ENCODE data around the gene VWA5B2. TPM values are rescaled to one million over a fixed set of nuclear protein-coding genes. Genes with fewer than 3 reads are reported as not detected.

The VWA5B2 gene
- total RNA-seq, 1 experiment from 2014 or later = 2.7 TPM

- no peak overlapping the region for H3K4me3 Mint-ChIP-seq
- no peaks in the 10 kb centered on the region for H4K20me1 ChIP-seq (ENCODE audit: control insufficient read depth, insufficient read depth, insufficient read length)
- no peak overlapping the region for H3K4me2 ChIP-seq (ENCODE audit: insufficient read depth, insufficient read length, low read length)
- H4K5ac ChIP-seq (ENCODE audit: insufficient read length, low read depth, low read length) = no peak overlapping the region
- H3K36me3 Mint-ChIP-seq (ENCODE audit: insufficient read depth in 1 of 3, low read depth in 3 of 3) = no peaks in the 10 kb centered on the region; a peak in 2 of 7 replicates
- H3T11ph ChIP-seq (ENCODE audit: low read length) = no peak overlapping the region
- WGBS (ENCODE audit: extremely low coverage, insufficient read length, low lambda C conversion rate) = no CpG with 5 or more reads among the region's 6 CpGs
- H4K8ac ChIP-seq (replicated peaks; ENCODE audit: insufficient read length, low read depth, low read length) = no peak overlapping the region
- peaks cover 2% of the 10 kb centered on the region for H3K23me2 ChIP-seq (ENCODE audit: insufficient read length, low read depth, low read length, poor library complexity, severe bottlenecking)
- peaks cover 17% of the 10 kb centered on the region for H3K27me3 Mint-ChIP-seq (ENCODE audit: low read depth)
- H3K27ac ChIP-seq (ENCODE audit: insufficient read length, low read depth, low read length) = no peak overlapping the region
- no peak overlapping the region for H4K91ac ChIP-seq (ENCODE audit: insufficient read length, low read depth, low read length)
- H3K23ac ChIP-seq (ENCODE audit: insufficient read length, low read depth, low read length) = no peak overlapping the region
- no peak overlapping the region for H3K18ac ChIP-seq (ENCODE audit: insufficient read length, low read depth, low read length)
- H3K4me1 ChIP-seq (ENCODE audit: insufficient read depth, low read length) = no peaks in the 10 kb centered on the region
- no peak overlapping the region for H2BK5ac ChIP-seq (ENCODE audit: insufficient read length, low read length)
- no peaks in the 10 kb centered on the region for H3K9me3 Mint-ChIP-seq
- no peak overlapping the region for H2AK5ac ChIP-seq (ENCODE audit: insufficient read length, low read length)
- no peak overlapping the region for H3K9ac ChIP-seq (ENCODE audit: extremely low read depth, insufficient read length, low read length)
- no peaks in the 10 kb centered on the region for H3K79me1 ChIP-seq (ENCODE audit: insufficient read depth, low read depth, low read length, poor library complexity, severe bottlenecking)
- H3K79me2 ChIP-seq (ENCODE audit: insufficient read depth, low read length) = no peaks in the 10 kb centered on the region
- no peak overlapping the region for H3K14ac ChIP-seq (ENCODE audit: insufficient read depth, low read length)
- no peak for TF ChIP-seq CTCF (conservative IDR thresholded peaks at IDR 0.05)
- no peak overlapping the region for H2BK120ac ChIP-seq (ENCODE audit: low read depth, low read length, poor library complexity, severe bottlenecking)
- no peak for DNase-seq
- H2BK15ac ChIP-seq (ENCODE audit: low read depth, low read length) = no peak overlapping the region
- no peak overlapping the region for H2BK12ac ChIP-seq (ENCODE audit: insufficient read length, low read depth, low read length)
- H2AFZ ChIP-seq (ENCODE audit: low read length) = no peak overlapping the region
- H3K56ac ChIP-seq (ENCODE audit: insufficient read length, low read depth, low read length) = no peak overlapping the region
- H3K27me3 ChIP-seq (ENCODE audit: insufficient read depth, low read length) = peaks cover 8% of the 10 kb centered on the region; the same call in 1 of the 2 replicates
- H3K4ac ChIP-seq (ENCODE audit: low read depth, low read length) = no peak overlapping the region
- H2BK20ac ChIP-seq (ENCODE audit: low read depth, low read length, poor library complexity, severe bottlenecking) = no peak overlapping the region
- H3K27ac Mint-ChIP-seq = no peak overlapping the region
- no peaks in the 10 kb centered on the region for H3K9me3 ChIP-seq (ENCODE audit: control insufficient read depth, low read depth, low read length)
- peaks cover 0 to 6% of the 10 kb centered on the region in 2 experiments; a peak in 2 of 4 replicates for H3K4me1 Mint-ChIP-seq
Observed at GRCh38 chr3:184277366-184277765, 48.0 kb downstream of the VWA5B2 start.
